Fibroblast of mammary gland (primary cell): ENCODE data around the gene COX4I1.

Experiments
- DNase-seq: peaks from one replicate; pipeline ENCODE4 v3.0.0-alpha.2; 2010; ENCODE audit warnings: low read depth
- H3K4me3 ChIP-seq: 2 replicates; pipeline ENCODE4 v1.5.1; 2011; ENCODE audit warnings: low read depth, mild to moderate bottlenecking, low read length, moderate library complexity; ENCODE audit not compliant: control insufficient read depth
- CTCF ChIP-seq: conservative IDR thresholded peaks from 2 replicates; pipeline ENCODE4 v1.5.1; 2011; ENCODE audit warnings: low read depth, low read length, inconsistent platforms; ENCODE audit not compliant: control insufficient read depth, insufficient read depth

Gene COX4I1

GRCh38 chr16:85856585-85856984, 57.1 kb downstream of the COX4I1 start:
- no peak overlapping the region for H3K4me3 ChIP-seq
- no peak for DNase-seq
- no peak for TF ChIP-seq CTCF
